ENCODE results near the gene DBNDD1.

The DBNDD1 gene

GRCh38 chr16:90035902-90036301 lies 16.6 kb upstream of the DBNDD1 start:
- H3K27ac ChIP-seq (ENCODE audit: low read depth, low read length), result no peak overlapping the region
- H2AFZ ChIP-seq (ENCODE audit: low read length, unreplicated experiment), result no peak overlapping the region
- no peaks in the 10 kb centered on the region for H3K4me1 ChIP-seq (ENCODE audit: control insufficient read depth, insufficient read depth, low read length, unreplicated experiment)
- H3K36me3 ChIP-seq (ENCODE audit: insufficient read depth, low read length), result peaks cover 23% of the 10 kb centered on the region; the same call in 1 of the 2 replicates
- no peaks in the 10 kb centered on the region for H3K27me3 ChIP-seq (ENCODE audit: insufficient read depth, low read length)
- H3K79me2 ChIP-seq (ENCODE audit: control insufficient read depth, insufficient read depth, low read length, unreplicated experiment), result no peaks in the 10 kb centered on the region
- H3K4me3 ChIP-seq (ENCODE audit: low read depth, low read length), result no peak overlapping the region

- H3K27ac ChIP-seq (ENCODE audit: low read depth, low read length), result no peak overlapping the region
- no peaks in the 10 kb centered on the region for H3K4me1 ChIP-seq (ENCODE audit: control insufficient read depth, insufficient read depth, low read length, unreplicated experiment)
- H3K36me3 ChIP-seq (ENCODE audit: insufficient read depth, low read length), result peaks cover 20% of the 10 kb centered on the region; the same call in 1 of the 2 replicates
These were observed 15.2 kb upstream of the DBNDD1 start for GRCh38 chr16:90034504-90034903.

GRCh38 chr16:90033387-90033786 lies 14.1 kb upstream of the DBNDD1 start:
- Histone ChIP-seq H3K36me3 (ENCODE audit: insufficient read depth, low read length) (peaks cover 20% of the 10 kb centered on the region; the same call in 1 of the 2 replicates), H3K4me3 (ENCODE audit: low read depth, low read length) (no peak overlapping the region), H2AFZ (ENCODE audit: low read length, unreplicated experiment) (no peak overlapping the region), H3K79me2 (ENCODE audit: control insufficient read depth, insufficient read depth, low read length, unreplicated experiment) (no peaks in the 10 kb centered on the region), H3K27ac (ENCODE audit: low read depth, low read length) (no peak overlapping the region), H3K27me3 (ENCODE audit: insufficient read depth, low read length) (no peaks in the 10 kb centered on the region), H3K4me1 (ENCODE audit: control insufficient read depth, insufficient read depth, low read length, unreplicated experiment) (no peaks in the 10 kb centered on the region)

More at GRCh38 chr16:90034504-90034903, 15.2 kb upstream of the DBNDD1 start:
- H2AFZ ChIP-seq (ENCODE audit: low read length, unreplicated experiment), result no peak overlapping the region
- H3K79me2 ChIP-seq (ENCODE audit: control insufficient read depth, insufficient read depth, low read length, unreplicated experiment), result no peaks in the 10 kb centered on the region
- no peak overlapping the region for H3K4me3 ChIP-seq (ENCODE audit: low read depth, low read length)
- no peaks in the 10 kb centered on the region for H3K27me3 ChIP-seq (ENCODE audit: insufficient read depth, low read length)

- no peaks in the 10 kb centered on the region for H3K4me1 ChIP-seq (ENCODE audit: control insufficient read depth, insufficient read depth, low read length, unreplicated experiment)
- H2AFZ ChIP-seq (ENCODE audit: low read length, unreplicated experiment), result no peak overlapping the region
- H3K27ac ChIP-seq (ENCODE audit: low read depth, low read length), result no peak overlapping the region
- no peaks in the 10 kb centered on the region for H3K27me3 ChIP-seq (ENCODE audit: insufficient read depth, low read length)
- peaks cover 20% of the 10 kb centered on the region; the same call in 1 of the 2 replicates for H3K36me3 ChIP-seq (ENCODE audit: insufficient read depth, low read length)
- no peak overlapping the region for H3K4me3 ChIP-seq (ENCODE audit: low read depth, low read length)
- no peaks in the 10 kb centered on the region for H3K79me2 ChIP-seq (ENCODE audit: control insufficient read depth, insufficient read depth, low read length, unreplicated experiment)
These were observed 13.5 kb upstream of the DBNDD1 start for GRCh38 chr16:90032674-90033331.

GRCh38 chr16:90031931-90032673 lies 12.8 kb upstream of the DBNDD1 start:
- no peak overlapping the region for H3K4me3 ChIP-seq (ENCODE audit: low read depth, low read length)
- no peaks in the 10 kb centered on the region for H3K4me1 ChIP-seq (ENCODE audit: control insufficient read depth, insufficient read depth, low read length, unreplicated experiment)
- H3K36me3 ChIP-seq (ENCODE audit: insufficient read depth, low read length), result peaks cover 20% of the 10 kb centered on the region; the same call in 1 of the 2 replicates
- H3K27ac ChIP-seq (ENCODE audit: low read depth, low read length), result no peak overlapping the region
- H3K27me3 ChIP-seq (ENCODE audit: insufficient read depth, low read length), result no peaks in the 10 kb centered on the region
- no peak overlapping the region for H2AFZ ChIP-seq (ENCODE audit: low read length, unreplicated experiment)
- no peaks in the 10 kb centered on the region for H3K79me2 ChIP-seq (ENCODE audit: control insufficient read depth, insufficient read depth, low read length, unreplicated experiment)

GRCh38 chr16:90031186-90031930 lies 12.1 kb upstream of the DBNDD1 start:
- Histone ChIP-seq H3K79me2 (ENCODE audit: control insufficient read depth, insufficient read depth, low read length, unreplicated experiment) (no peaks in the 10 kb centered on the region), H3K4me1 (ENCODE audit: control insufficient read depth, insufficient read depth, low read length, unreplicated experiment) (no peaks in the 10 kb centered on the region), H3K4me3 (ENCODE audit: low read depth, low read length) (no peak overlapping the region), H3K27ac (ENCODE audit: low read depth, low read length) (no peak overlapping the region), H2AFZ (ENCODE audit: low read length, unreplicated experiment) (no peak overlapping the region), H3K27me3 (ENCODE audit: insufficient read depth, low read length) (no peaks in the 10 kb centered on the region), H3K36me3 (ENCODE audit: insufficient read depth, low read length) (peaks cover 15% of the 10 kb centered on the region; the same call in 1 of the 2 replicates)

- Histone ChIP-seq H3K27ac (ENCODE audit: low read depth, low read length) (no peak overlapping the region), H3K4me1 (ENCODE audit: control insufficient read depth, insufficient read depth, low read length, unreplicated experiment) (no peaks in the 10 kb centered on the region), H3K4me3 (ENCODE audit: low read depth, low read length) (no peak overlapping the region), H2AFZ (ENCODE audit: low read length, unreplicated experiment) (no peak overlapping the region), H3K79me2 (ENCODE audit: control insufficient read depth, insufficient read depth, low read length, unreplicated experiment) (peaks cover 3% of the 10 kb centered on the region), H3K36me3 (ENCODE audit: insufficient read depth, low read length) (peaks cover 12% of the 10 kb centered on the region; the same call in 1 of the 2 replicates), H3K27me3 (ENCODE audit: insufficient read depth, low read length) (no peaks in the 10 kb centered on the region)
These were observed 9.7 kb upstream of the DBNDD1 start for GRCh38 chr16:90028985-90029384.

- no peaks in the 10 kb centered on the region for H3K4me1 ChIP-seq (ENCODE audit: control insufficient read depth, insufficient read depth, low read length, unreplicated experiment)
- H3K27me3 ChIP-seq (ENCODE audit: insufficient read depth, low read length), result no peaks in the 10 kb centered on the region
- H3K79me2 ChIP-seq (ENCODE audit: control insufficient read depth, insufficient read depth, low read length, unreplicated experiment), result peaks cover 14% of the 10 kb centered on the region
- H2AFZ ChIP-seq (ENCODE audit: low read length, unreplicated experiment), result no peak overlapping the region
- H3K27ac ChIP-seq (ENCODE audit: low read depth, low read length), result no peak overlapping the region
- peaks cover 12% of the 10 kb centered on the region; the same call in 1 of the 2 replicates for H3K36me3 ChIP-seq (ENCODE audit: insufficient read depth, low read length)
- no peak overlapping the region for H3K4me3 ChIP-seq (ENCODE audit: low read depth, low read length)
These were observed 8.4 kb upstream of the DBNDD1 start for GRCh38 chr16:90027611-90028010.

- H3K4me1 ChIP-seq (ENCODE audit: control insufficient read depth, insufficient read depth, low read length, unreplicated experiment), result peaks cover 5% of the 10 kb centered on the region
- peaks cover 1% of the 10 kb centered on the region; the same call in 1 of the 2 replicates for H3K36me3 ChIP-seq (ENCODE audit: insufficient read depth, low read length)
- H3K79me2 ChIP-seq (ENCODE audit: control insufficient read depth, insufficient read depth, low read length, unreplicated experiment), result peaks cover 14% of the 10 kb centered on the region
- no peak overlapping the region for H2AFZ ChIP-seq (ENCODE audit: low read length, unreplicated experiment)
- no peak overlapping the region for H3K27ac ChIP-seq (ENCODE audit: low read depth, low read length)
- H3K27me3 ChIP-seq (ENCODE audit: insufficient read depth, low read length), result no peaks in the 10 kb centered on the region
- H3K4me3 ChIP-seq (ENCODE audit: low read depth, low read length), result no peak overlapping the region
These were observed 6.9 kb upstream of the DBNDD1 start for GRCh38 chr16:90026135-90026534.

- no peaks in the 10 kb centered on the region for H3K36me3 ChIP-seq (ENCODE audit: insufficient read depth, low read length)
- peaks cover 14% of the 10 kb centered on the region for H3K79me2 ChIP-seq (ENCODE audit: control insufficient read depth, insufficient read depth, low read length, unreplicated experiment)
- peaks cover 17% of the 10 kb centered on the region for H3K4me1 ChIP-seq (ENCODE audit: control insufficient read depth, insufficient read depth, low read length, unreplicated experiment)
- peaks cover 8% of the 10 kb centered on the region; the same call in 1 of the 2 replicates for H3K27me3 ChIP-seq (ENCODE audit: insufficient read depth, low read length)
- no peak overlapping the region; the same call in 1 of the 2 replicates for H3K27ac ChIP-seq (ENCODE audit: low read depth, low read length)
- peak overlapping the region; percentile 92 for H3K4me3 ChIP-seq (ENCODE audit: low read depth, low read length)
- H2AFZ ChIP-seq (ENCODE audit: low read length, unreplicated experiment), result peak overlapping the region; percentile 82
These were observed 3.8 kb upstream of the DBNDD1 start for GRCh38 chr16:90023078-90023447.
